Measurements from ENCODE around the gene GPR78.

The GPR78 gene

DNA sequence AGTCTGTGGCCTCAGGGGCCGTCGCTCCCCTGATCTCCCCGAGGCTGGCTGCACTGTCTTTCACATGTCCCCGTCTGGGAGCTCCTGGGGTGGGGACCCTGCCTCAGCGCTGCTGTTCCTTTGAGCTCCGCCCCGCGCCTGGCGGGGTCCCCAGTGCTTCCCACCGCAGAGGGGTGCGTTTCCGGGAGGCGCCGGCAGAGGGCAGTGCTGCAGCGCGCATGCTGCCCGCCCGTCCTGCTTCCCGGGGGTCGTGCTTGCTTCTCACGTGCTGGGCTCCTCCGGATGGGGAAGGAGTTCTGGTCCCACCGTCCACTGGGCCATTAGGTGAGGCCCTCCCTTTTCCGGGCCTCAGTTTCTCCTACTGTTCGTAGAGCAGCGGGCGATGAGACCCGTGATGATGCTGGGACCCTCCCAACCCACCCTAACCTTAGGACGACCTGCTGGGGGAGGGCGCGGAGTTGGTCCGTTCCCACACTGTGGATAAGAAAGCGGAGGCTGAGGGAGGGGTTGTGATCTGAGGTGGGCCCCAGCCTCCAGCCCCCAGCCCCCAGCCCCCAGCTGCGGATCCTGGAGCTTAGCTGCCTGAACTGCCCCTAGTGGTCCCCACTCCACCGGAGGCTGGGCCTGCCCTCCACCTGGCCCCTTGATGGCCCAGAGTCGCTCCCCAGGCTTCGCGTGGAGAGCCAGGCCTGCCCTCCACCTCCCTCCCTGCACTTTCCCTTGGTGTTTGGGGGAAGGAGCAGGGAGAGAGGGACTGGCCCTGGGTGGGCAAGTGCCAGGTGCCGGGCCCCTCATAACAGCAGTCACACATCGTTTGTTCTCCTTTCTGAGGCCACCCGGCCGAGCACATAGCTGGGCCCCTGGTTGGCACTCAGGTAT, 27.6 kb downstream of the GPR78 start:
- Histone ChIP-seq H3K4me1 (ENCODE audit: insufficient read depth, low read length) (no peaks in the 10 kb centered on the region), H3K27ac (ENCODE audit: low read length) (no peak overlapping the region), H4K20me1 (ENCODE audit: insufficient read depth, low read length) (peaks cover 12% of the 10 kb centered on the region), H3K27me3 (ENCODE audit: insufficient read depth, low read length, poor library complexity) (no peaks in the 10 kb centered on the region), H3K36me3 (ENCODE audit: insufficient read depth, low read length) (no peaks in the 10 kb centered on the region), H3K4me2 (ENCODE audit: insufficient read depth, low read length) (no peak overlapping the region), H3K79me2 (ENCODE audit: insufficient read depth, low read length) (no peaks in the 10 kb centered on the region), H3K9ac (ENCODE audit: low read depth, low read length) (no peak overlapping the region), H2AFZ (ENCODE audit: low read depth, low read length) (no peak overlapping the region), H3K4me3 (ENCODE audit: low read depth in 1 of 2, low read length in 2 of 2) (no peak overlapping the region), H3K9me3 (ENCODE audit: insufficient read depth, low read length, severe bottlenecking) (no peaks in the 10 kb centered on the region)
- peak; percentile 90 for ATAC-seq (ENCODE audit: insufficient read depth, low read depth)
- TF ChIP-seq, protein P1, sequence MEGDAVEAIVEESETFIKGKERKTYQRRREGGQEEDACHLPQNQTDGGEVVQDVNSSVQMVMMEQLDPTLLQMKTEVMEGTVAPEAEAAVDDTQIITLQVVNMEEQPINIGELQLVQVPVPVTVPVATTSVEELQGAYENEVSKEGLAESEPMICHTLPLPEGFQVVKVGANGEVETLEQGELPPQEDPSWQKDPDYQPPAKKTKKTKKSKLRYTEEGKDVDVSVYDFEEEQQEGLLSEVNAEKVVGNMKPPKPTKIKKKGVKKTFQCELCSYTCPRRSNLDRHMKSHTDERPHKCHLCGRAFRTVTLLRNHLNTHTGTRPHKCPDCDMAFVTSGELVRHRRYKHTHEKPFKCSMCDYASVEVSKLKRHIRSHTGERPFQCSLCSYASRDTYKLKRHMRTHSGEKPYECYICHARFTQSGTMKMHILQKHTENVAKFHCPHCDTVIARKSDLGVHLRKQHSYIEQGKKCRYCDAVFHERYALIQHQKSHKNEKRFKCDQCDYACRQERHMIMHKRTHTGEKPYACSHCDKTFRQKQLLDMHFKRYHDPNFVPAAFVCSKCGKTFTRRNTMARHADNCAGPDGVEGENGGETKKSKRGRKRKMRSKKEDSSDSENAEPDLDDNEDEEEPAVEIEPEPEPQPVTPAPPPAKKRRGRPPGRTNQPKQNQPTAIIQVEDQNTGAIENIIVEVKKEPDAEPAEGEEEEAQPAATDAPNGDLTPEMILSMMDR (IDR thresholded peaks at IDR 0.05; ENCODE audit: borderline replicate concordance, extremely low read depth, low read length, poor library complexity, severe bottlenecking) = peak; percentile 93
- TF ChIP-seq EZH2 (IDR thresholded peaks at IDR 0.05; ENCODE audit: borderline replicate concordance, low read depth, low read length, severe bottlenecking) = no peak
- peak; percentile 64 for DNase-seq

DNA sequence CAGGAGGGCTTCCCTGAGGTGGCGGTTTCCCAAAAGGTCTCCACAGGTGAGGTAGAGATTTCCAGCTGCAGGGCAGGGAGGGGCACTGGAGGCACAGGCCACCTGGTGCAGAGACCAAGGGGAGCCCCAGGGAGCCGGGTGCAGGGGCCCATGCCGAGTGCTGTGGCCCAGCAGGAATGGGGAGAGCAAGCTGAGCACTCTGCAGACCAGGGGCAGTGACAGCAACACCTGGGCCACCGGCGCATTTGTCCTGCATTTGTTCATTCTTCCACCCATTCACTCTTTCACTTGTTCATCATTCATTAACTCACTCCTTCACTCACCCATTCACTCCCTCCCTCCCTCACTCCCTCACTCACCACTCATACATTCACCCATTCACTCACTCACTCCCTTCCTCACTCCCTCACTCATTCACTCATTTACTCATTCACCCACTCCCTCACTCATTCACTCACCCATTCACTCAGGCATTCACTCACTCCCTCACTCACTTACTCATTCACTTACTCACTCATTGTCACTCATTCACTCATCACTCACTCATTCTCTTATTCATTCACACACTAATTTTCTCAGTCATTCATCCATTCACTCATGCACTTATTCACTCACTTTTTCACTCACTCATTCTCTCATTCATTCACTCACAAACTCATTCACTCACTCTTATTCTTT, 28.7 kb downstream of the GPR78 start:
- no peaks in the 10 kb centered on the region for H3K4me1 ChIP-seq (ENCODE audit: insufficient read depth, low read length)
- H4K20me1 ChIP-seq (ENCODE audit: insufficient read depth, low read length) = peaks cover 12% of the 10 kb centered on the region
- no peaks in the 10 kb centered on the region for H3K36me3 ChIP-seq (ENCODE audit: insufficient read depth, low read length)

DNA sequence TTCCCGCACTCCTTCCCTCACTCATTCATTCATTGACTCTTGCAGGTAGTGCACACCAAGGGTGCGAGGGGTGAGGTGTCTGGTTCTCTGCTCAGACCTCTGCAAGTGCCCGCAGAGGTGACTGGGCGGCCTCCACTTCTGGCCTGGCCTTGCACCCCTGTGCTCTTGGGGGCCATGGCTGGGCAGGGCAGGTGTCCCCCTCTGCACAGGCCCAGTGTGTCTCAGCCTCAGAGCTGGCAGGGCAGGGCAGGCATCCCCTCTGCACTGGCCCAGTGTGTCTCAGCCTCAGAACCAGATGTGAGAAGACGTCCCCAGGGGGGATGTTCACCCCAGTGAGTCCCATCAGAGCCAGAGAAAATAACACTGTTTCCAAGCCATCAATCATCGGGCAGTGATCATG, 29.2 kb downstream of the GPR78 start:
- Histone ChIP-seq H3K4me2 (ENCODE audit: insufficient read depth, low read length) (no peak overlapping the region), H3K9ac (ENCODE audit: low read depth, low read length) (no peak overlapping the region), H4K20me1 (ENCODE audit: insufficient read depth, low read length) (peaks cover 12% of the 10 kb centered on the region), H2AFZ (ENCODE audit: low read depth, low read length) (no peak overlapping the region), H3K79me2 (ENCODE audit: insufficient read depth, low read length) (no peaks in the 10 kb centered on the region), H3K4me3 (ENCODE audit: low read depth in 1 of 2, low read length in 2 of 2) (no peak overlapping the region), H3K27me3 (ENCODE audit: insufficient read depth, low read length, poor library complexity) (no peaks in the 10 kb centered on the region), H3K4me1 (ENCODE audit: insufficient read depth, low read length) (no peaks in the 10 kb centered on the region), H3K27ac (ENCODE audit: low read length) (no peak overlapping the region), H3K9me3 (ENCODE audit: insufficient read depth, low read length, severe bottlenecking) (no peaks in the 10 kb centered on the region), H3K36me3 (ENCODE audit: insufficient read depth, low read length) (no peaks in the 10 kb centered on the region)
- DNase-seq = no peak
- no peak for TF ChIP-seq EZH2 (IDR thresholded peaks at IDR 0.05; ENCODE audit: borderline replicate concordance, low read depth, low read length, severe bottlenecking)
- TF ChIP-seq, protein P1 (IDR thresholded peaks at IDR 0.05; ENCODE audit: borderline replicate concordance, extremely low read depth, low read length, poor library complexity, severe bottlenecking) = no peak
- ATAC-seq (ENCODE audit: insufficient read depth, low read depth) = no peak

More for the DNA sequence above, 28.7 kb downstream of the GPR78 start:
- DNase-seq (no peak), ATAC-seq (ENCODE audit: insufficient read depth, low read depth) (no peak)
- Histone ChIP-seq H3K4me2 (ENCODE audit: insufficient read depth, low read length) (no peak overlapping the region), H3K9ac (ENCODE audit: low read depth, low read length) (no peak overlapping the region), H3K27ac (ENCODE audit: low read length) (no peak overlapping the region), H3K4me3 (ENCODE audit: low read depth in 1 of 2, low read length in 2 of 2) (no peak overlapping the region), H3K27me3 (ENCODE audit: insufficient read depth, low read length, poor library complexity) (no peaks in the 10 kb centered on the region), H2AFZ (ENCODE audit: low read depth, low read length) (no peak overlapping the region), H3K9me3 (ENCODE audit: insufficient read depth, low read length, severe bottlenecking) (no peaks in the 10 kb centered on the region), H3K79me2 (ENCODE audit: insufficient read depth, low read length) (no peaks in the 10 kb centered on the region)
- no peak for TF ChIP-seq EZH2 (IDR thresholded peaks at IDR 0.05; ENCODE audit: borderline replicate concordance, low read depth, low read length, severe bottlenecking)
- TF ChIP-seq, protein P1 (IDR thresholded peaks at IDR 0.05; ENCODE audit: borderline replicate concordance, extremely low read depth, low read length, poor library complexity, severe bottlenecking) = no peak

All from DND-41 (cell line).